ENCODE data around the gene GLDN. TPM values are rescaled to one million over a fixed set of nuclear protein-coding genes. Genes with fewer than 3 reads are reported as not detected.

Gene GLDN
- polyA plus RNA-seq, 1 of the 3 experiments (the other 2 are of a cell fraction), result not detected

GRCh38 chr15:51350723-51351122 is 9.3 kb downstream of the GLDN start (continued):
- TF ChIP-seq FOXM1 (IDR thresholded peaks at IDR 0.05; ENCODE audit: low read depth), result no peak

GRCh38 chr15:51353976-51354375 is 12.5 kb downstream of the GLDN start:
- Histone ChIP-seq H3F3A (replicated peaks; ENCODE audit: insufficient read depth) (no peaks in the 10 kb centered on the region), H3K9ac (no peak overlapping the region), H3K79me2 (ENCODE audit: insufficient read depth) (no peaks in the 10 kb centered on the region), H3K27ac (ENCODE audit: low read depth in 2 of 2, low read length in 1 of 2) (no peak overlapping the region), H3K27me3 (ENCODE audit: insufficient read depth) (no peaks in the 10 kb centered on the region), H3K4me2 (no peak overlapping the region), H2AFZ (ENCODE audit: low read depth) (no peak overlapping the region), H3K36me3 (replicated peaks in 1 of 2; ENCODE audit: control insufficient read depth in 1 of 2, insufficient read depth in 2 of 2, low read length in 1 of 2) (no peaks in the 10 kb centered on the region), H3K4me3 (ENCODE audit: low read depth in 2 of 2, low read length in 1 of 2) (no peak overlapping the region), H4K20me1 (ENCODE audit: insufficient read depth) (no peaks in the 10 kb centered on the region), H3K9me2 (no peaks in the 10 kb centered on the region), H3K4me1 (ENCODE audit: control insufficient read depth in 1 of 2, insufficient read depth in 2 of 2, low read depth in 1 of 2, low read length in 1 of 2) (no peaks in the 10 kb centered on the region), H3K9me3 (no peaks in the 10 kb centered on the region)
- DNase-seq, result no peak
- POLR2A ChIA-PET, result no interaction called here
- 45% methylated on average over 2 of the region's 2 CpGs for WGBS (ENCODE audit: low lambda C conversion rate)
- CTCF ChIA-PET, result interaction anchor here (1.2 kb wide), 2 partner anchors 9 to 162 kb away, joined by 3 read pairs; no protein-coding TSS in a partner anchor
- TF ChIP-seq POLR2AphosphoS5 (IDR thresholded peaks at IDR 0.05; ENCODE audit: low read depth, low read length) (no peak), REST (IDR thresholded peaks at IDR 0.05; ENCODE audit: low read depth, low read length) (no peak), TAF1 (IDR thresholded peaks at IDR 0.05; ENCODE audit: borderline replicate concordance, low read depth, low read length) (no peak), SMC3 (IDR thresholded peaks at IDR 0.05; ENCODE audit: low read depth, low read length) (no peak), CHD2 (IDR thresholded peaks at IDR 0.05; ENCODE audit: low read length, partially characterized antibody) (no peak), FOXJ3 (CRISPR knock-in tag; IDR thresholded peaks at IDR 0.05) (no peak), EP300 (IDR thresholded peaks at IDR 0.05; ENCODE audit: borderline replicate concordance in 1 of 2, low read depth in 1 of 2, low read length in 1 of 2) (no peak), USF1 (IDR thresholded peaks at IDR 0.05; ENCODE audit: borderline replicate concordance, low read depth) (no peak), NRF1 (IDR thresholded peaks at IDR 0.05; ENCODE audit: low read depth, low read length) (no peak), YY1 (IDR thresholded peaks at IDR 0.05; ENCODE audit: low read depth) (no peak), MAX (IDR thresholded peaks at IDR 0.05; ENCODE audit: low read depth) (no peak), USF2 (IDR thresholded peaks at IDR 0.05; ENCODE audit: borderline replicate concordance, low read depth, low read length) (no peak), FOXM1 (IDR thresholded peaks at IDR 0.05; ENCODE audit: low read depth) (no peak), RXRA (IDR thresholded peaks at IDR 0.05; ENCODE audit: borderline replicate concordance, low read depth) (no peak), RCOR1 (IDR thresholded peaks at IDR 0.05; ENCODE audit: low read length) (no peak), TEAD4 (IDR thresholded peaks at IDR 0.05; ENCODE audit: borderline replicate concordance, insufficient read depth) (no peak), RAD21 (IDR thresholded peaks at IDR 0.05; ENCODE audit: low read length) (no peak), ZBTB33 (IDR thresholded peaks at IDR 0.05; ENCODE audit: borderline replicate concordance, low read depth) (no peak), PBX3 (IDR thresholded peaks at IDR 0.05) (no peak), CTCF (IDR thresholded peaks at IDR 0.05) (no peak)

All from SK-N-SH (cell line).